PC-3 (cell line): ENCODE results near the gene ATG4B. TPM values are rescaled to one million over a fixed set of nuclear protein-coding genes. Genes with fewer than 3 reads are reported as not detected.

Source experiments
- ATAC-seq: fragments of 200-7000 bp; cut with Tn5 transposase; 2 replicates; pipeline ENCODE4 v1.9.1; 2020; ENCODE audit warnings: mild to moderate bottlenecking, moderate library complexity
- BruUV-seq: library from RNA; stranded (reverse); fragments of 400-500 nt; replicated peaks from 2 replicates; lab custom pipeline; 2021; lab: Mats Ljungman, UMichigan
- CTCF ChIA-PET: fragments of 300-600 bp; sonication (Branson Sonifier 250); formaldehyde crosslinking; loops from one replicate; lab custom pipeline; 2022; ENCODE audit warnings: antibody characterized with exemption; lab: Charles Lee
- POLR2A ChIA-PET: fragments of 300-600 bp; sonication (Branson Sonifier 250); formaldehyde crosslinking; loops from one replicate; lab custom pipeline; 2022; ENCODE audit warnings: antibody characterized with exemption; ENCODE audit not compliant: unreplicated experiment; lab: Charles Lee
- DNase-seq: peaks from one replicate; pipeline ENCODE4 v3.0.0-alpha.2; 2015
- H2AFZ ChIP-seq: fragments of 300-600 bp; sonication (generic); 2 replicates; pipeline ENCODE4 v1.6.0; 2016; ENCODE audit warnings: antibody characterized with exemption, low read length
- H3F3A ChIP-seq: fragments of 300-600 bp; sonication (generic); one replicate; pipeline ENCODE4 v1.6.0; 2017; ENCODE audit warnings: antibody characterized with exemption, low read length, control low read depth, mild to moderate bottlenecking; ENCODE audit not compliant: unreplicated experiment
- H3K27ac ChIP-seq: fragments of 300-600 bp; sonication (generic); 2 replicates; pipeline ENCODE4 v1.5.1; 2016; ENCODE audit warnings: mild to moderate bottlenecking, low read length
- H3K27me3 ChIP-seq: fragments of 300-600 bp; sonication (generic); 2 replicates; pipeline ENCODE4 v1.6.1; 2016; ENCODE audit warnings: low read length, mixed read lengths
- H3K36me3 ChIP-seq: fragments of 300-600 bp; sonication (generic); 2 replicates; pipeline ENCODE4 v1.6.1; 2016; ENCODE audit warnings: low read depth, mixed run types, low read length, mixed read lengths
- H3K4me1 ChIP-seq: fragments of 300-600 bp; sonication (generic); 2 replicates; pipeline ENCODE4 v1.5.1; 2016; ENCODE audit warnings: low read length; ENCODE audit not compliant: insufficient read depth
- H3K4me2 ChIP-seq: fragments of 300-600 bp; sonication (generic); 2 replicates; pipeline ENCODE4 v1.6.0; 2016; ENCODE audit warnings: low read length
- H3K4me3 ChIP-seq: fragments of 300-600 bp; sonication (generic); 2 replicates; pipeline ENCODE4 v1.5.1; 2016; ENCODE audit warnings: mild to moderate bottlenecking, low read length, mixed read lengths
- H3K79me2 ChIP-seq: fragments of 300-600 bp; sonication (generic); 2 replicates; pipeline ENCODE4 v1.6.1; 2017; ENCODE audit warnings: low read length, mixed read lengths
- H3K9ac ChIP-seq: fragments of 300-600 bp; sonication (generic); 2 replicates; pipeline ENCODE4 v1.6.0; 2016; ENCODE audit warnings: mild to moderate bottlenecking, low read length
- H3K9me2 ChIP-seq: fragments of 300-600 bp; sonication (generic); replicated peaks from 2 replicates; pipeline ENCODE4 v1.6.1; 2016; ENCODE audit warnings: mixed run types, low read length, mixed read lengths
- H3K9me3 ChIP-seq: fragments of 300-600 bp; sonication (generic); 2 replicates; pipeline ENCODE4 v1.6.1; 2016; ENCODE audit warnings: low read length, mixed read lengths
- H4K20me1 ChIP-seq: fragments of 300-600 bp; sonication (generic); 2 replicates; pipeline ENCODE4 v1.6.1; 2016; ENCODE audit warnings: low read length, mixed read lengths
- CTCF ChIP-seq: fragments of 300-600 bp; sonication (generic); conservative IDR thresholded peaks from 2 replicates; pipeline ENCODE4 v1.5.1; 2017; ENCODE audit warnings: antibody characterized with exemption, low read depth, mild to moderate bottlenecking, low read length
- EZH2 ChIP-seq: fragments of 300-600 bp; sonication (generic); IDR thresholded peaks from one replicate; pipeline ENCODE4 v1.6.1; 2017; ENCODE audit warnings: antibody characterized with exemption, mild to moderate bottlenecking, low read length; ENCODE audit not compliant: unreplicated experiment
- EZH2phosphoT487 ChIP-seq: fragments of 300-600 bp; sonication (generic); IDR thresholded peaks from 2 replicates; pipeline ENCODE4 v1.6.1; 2018; ENCODE audit warnings: mild to moderate bottlenecking, antibody characterized with exemption, low read length, borderline replicate concordance
- intact Hi-C: fragments of 100-400 bp; cut with micrococcal nuclease; formaldehyde crosslinking; loops from 2 replicates; pipeline ENCODE4 v1.9.0; 2023
- total RNA-seq: library from RNA; depleted of rRNA; stranded (reverse); fragments of >200 nt; gene quantifications from 2 replicates; pipeline ENCODE4 v1.2.3, GENCODE V29; 2014

The ATG4B gene
- total RNA-seq, 1 experiment from 2014 or later = 83.0 TPM

- TF ChIP-seq EZH2 (no peak), CTCF (no peak), EZH2phosphoT487 (no peak)
- DNase-seq (no peak), ATAC-seq (no peak)
- Histone ChIP-seq H2AFZ (no peak overlapping the region), H3F3A (no peaks in the 10 kb centered on the region), H3K9ac (no peak overlapping the region), H3K4me3 (no peak overlapping the region), H3K4me1 (peaks cover 12% of the 10 kb centered on the region), H3K4me2 (no peak overlapping the region), H3K79me2 (peaks cover 16% of the 10 kb centered on the region), H3K27me3 (no peaks in the 10 kb centered on the region), H3K9me3 (no peaks in the 10 kb centered on the region), H4K20me1 (no peaks in the 10 kb centered on the region), H3K9me2 (no peaks in the 10 kb centered on the region), H3K27ac (no peak overlapping the region), H3K36me3 (peaks cover 13% of the 10 kb centered on the region)
- CTCF ChIA-PET = no interaction called here
- POLR2A ChIA-PET = no interaction called here
- BruUV-seq = no TSS peak
- intact Hi-C loops = no loop called here
Observed at GRCh38 chr2:241676665-241677064, 39.2 kb downstream of the ATG4B start.

GRCh38 chr2:241677392-241677791 is 39.9 kb downstream of the ATG4B start:
- ChIA-PET CTCF (no interaction called here), POLR2A (no interaction called here)
- TF ChIP-seq CTCF = no peak
- TF ChIP-seq EZH2 = no peak
- TF ChIP-seq EZH2phosphoT487 = no peak
- Histone ChIP-seq H3K27ac (no peak overlapping the region), H3K4me2 (no peak overlapping the region), H4K20me1 (no peaks in the 10 kb centered on the region), H3F3A (no peaks in the 10 kb centered on the region), H3K36me3 (peaks cover 19% of the 10 kb centered on the region), H3K9me3 (no peaks in the 10 kb centered on the region), H3K27me3 (no peaks in the 10 kb centered on the region), H3K9ac (no peak overlapping the region), H3K79me2 (peaks cover 22% of the 10 kb centered on the region), H3K9me2 (no peaks in the 10 kb centered on the region), H3K4me1 (peaks cover 18% of the 10 kb centered on the region), H3K4me3 (no peak overlapping the region), H2AFZ (no peak overlapping the region)
- ATAC-seq = no peak
- BruUV-seq = no TSS peak
- no peak for DNase-seq
- intact Hi-C loops = no loop called here

- Histone ChIP-seq H3K9me2 (no peaks in the 10 kb centered on the region), H3K4me3 (no peak overlapping the region), H3K79me2 (peaks cover 31% of the 10 kb centered on the region), H3K27ac (no peak overlapping the region), H4K20me1 (no peaks in the 10 kb centered on the region), H3K36me3 (peaks cover 25% of the 10 kb centered on the region), H3K4me2 (no peak overlapping the region), H2AFZ (no peak overlapping the region), H3K9ac (no peak overlapping the region), H3K9me3 (no peaks in the 10 kb centered on the region), H3K27me3 (no peaks in the 10 kb centered on the region), H3F3A (no peaks in the 10 kb centered on the region), H3K4me1 (peaks cover 18% of the 10 kb centered on the region)
- TF ChIP-seq EZH2phosphoT487 = no peak
- no peak for TF ChIP-seq EZH2
- TF ChIP-seq CTCF = no peak
- BruUV-seq = no TSS peak
- ATAC-seq (no peak), DNase-seq (no peak)
- CTCF ChIA-PET = no interaction called here
- POLR2A ChIA-PET = no interaction called here
- intact Hi-C loops = no loop called here
Observed at GRCh38 chr2:241678307-241678706, 40.8 kb downstream of the ATG4B start.
